Subcutaneous abdominal adipose tissue (tissue), 5 donors: ENCODE measurements around the gene SCO2.

Experiments used
- H3K27ac ChIP-seq: one replicate; pipeline ENCODE4 v1.7.0; 2013; ENCODE audit warnings: low read depth, mild to moderate bottlenecking, inconsistent platforms, low read length, moderate library complexity
- H3K27me3 ChIP-seq, 5 donors: one replicate each; pipeline ENCODE4 v1.7.0; 2013; ENCODE audit warnings: low read length in 5 of 5, inconsistent platforms in 1 of 5; ENCODE audit not compliant: control insufficient read depth in 5 of 5, insufficient read depth in 4 of 5
- H3K36me3 ChIP-seq, 5 donors: one replicate each; pipeline ENCODE4 v1.7.0; 2013; ENCODE audit warnings: low read length in 5 of 5; ENCODE audit not compliant: control insufficient read depth in 5 of 5, insufficient read depth in 5 of 5
- H3K4me1 ChIP-seq, 5 donors: one replicate each; pipeline ENCODE4 v1.7.0; 2013; ENCODE audit warnings: low read length in 5 of 5, mild to moderate bottlenecking in 3 of 5, moderate library complexity in 1 of 5; ENCODE audit not compliant: control insufficient read depth in 5 of 5, insufficient read depth in 5 of 5
- H3K4me3 ChIP-seq, 5 donors: one replicate each; pipeline ENCODE4 v1.7.0; 2013; ENCODE audit warnings: low read length in 5 of 5, low read depth in 1 of 5
- H3K9ac ChIP-seq, 5 donors: one replicate each; pipeline ENCODE4 v1.7.0; 2013; ENCODE audit warnings: low read length in 5 of 5, mild to moderate bottlenecking in 4 of 5, moderate library complexity in 3 of 5
- H3K9me3 ChIP-seq, 5 donors: one replicate each; pipeline ENCODE4 v1.7.0; 2013; ENCODE audit warnings: low read length in 5 of 5; ENCODE audit not compliant: control insufficient read depth in 5 of 5
- donor health status: healthy.
- donor health status: healthy.
- donor health status: healthy.
- donor health status: healthy.
- donor health status: healthy.

SCO2 gene

GRCh38 chr22:50507421-50507990 is 17.9 kb downstream of the SCO2 start, which contains the start of gene LMF2:
TSS of gene LMF2 (minus strand) at chr22:50507702. CDS start at chr22:50507675, 27 bp downstream.
- peak within 1 kb of the TSS; percentile 88 for H3K27ac ChIP-seq
- peaks cover 0 to 29% (median 28%) of the 10 kb centered on the region in 5 donors for H3K4me1 ChIP-seq
- H3K27me3 ChIP-seq = no peaks in the 10 kb centered on the region
- no peaks in the 10 kb centered on the region for H3K9me3 ChIP-seq
- peak within 1 kb of the TSS; percentile 77 to 99 (median 89) for H3K9ac ChIP-seq
- H3K36me3 ChIP-seq = peaks cover 0 to 37% (median 30%) of the 10 kb centered on the region in 5 donors
- peak within 1 kb of the TSS; percentile 87 to 98 (median 94) for H3K4me3 ChIP-seq

GRCh38 chr22:50506611-50507420 is 18.6 kb downstream of the SCO2 start:
- Histone ChIP-seq H3K4me3 (peak overlapping the region; percentile 87 to 98 (median 94)), H3K9me3 (no peaks in the 10 kb centered on the region), H3K27ac (peak overlapping the region; percentile 76), H3K27me3 (no peaks in the 10 kb centered on the region), H3K36me3 (peaks cover 0 to 36% (median 35%) of the 10 kb centered on the region in 5 donors), H3K4me1 (peaks cover 0 to 29% (median 28%) of the 10 kb centered on the region in 5 donors), H3K9ac (peak overlapping the region; percentile 77 to 99 (median 89))

- H3K9me3 ChIP-seq = no peaks in the 10 kb centered on the region
- H3K27ac ChIP-seq = no peak overlapping the region
- H3K9ac ChIP-seq = peak overlapping the region in 2 of 5 donors; percentile 96 to 99
- H3K4me3 ChIP-seq = peak overlapping the region in 3 of 5 donors; percentile 94 to 98 (median 97)
- peaks cover 0 to 29% (median 28%) of the 10 kb centered on the region in 5 donors for H3K4me1 ChIP-seq
- H3K36me3 ChIP-seq = peaks cover 0 to 36% (median 35%) of the 10 kb centered on the region in 5 donors
- H3K27me3 ChIP-seq = no peaks in the 10 kb centered on the region
These were observed 19.4 kb downstream of the SCO2 start for GRCh38 chr22:50505776-50506610.

- no peak overlapping the region for H3K9ac ChIP-seq
- peaks cover 0 to 35% (median 34%) of the 10 kb centered on the region in 5 donors for H3K36me3 ChIP-seq
- H3K4me3 ChIP-seq = no peak overlapping the region
- H3K4me1 ChIP-seq = peaks cover 0 to 29% (median 28%) of the 10 kb centered on the region in 5 donors
- H3K9me3 ChIP-seq = no peaks in the 10 kb centered on the region
- no peak overlapping the region for H3K27ac ChIP-seq
- H3K27me3 ChIP-seq = no peaks in the 10 kb centered on the region
These were observed 20.1 kb downstream of the SCO2 start for GRCh38 chr22:50505276-50505775.

GRCh38 chr22:50504369-50505211 is 20.8 kb downstream of the SCO2 start:
- no peak overlapping the region for H3K9ac ChIP-seq
- no peaks in the 10 kb centered on the region for H3K9me3 ChIP-seq
- peaks cover 0 to 29% (median 28%) of the 10 kb centered on the region in 5 donors for H3K4me1 ChIP-seq
- H3K36me3 ChIP-seq = peaks cover 0 to 35% (median 34%) of the 10 kb centered on the region in 5 donors
- no peak overlapping the region for H3K27ac ChIP-seq
- no peaks in the 10 kb centered on the region for H3K27me3 ChIP-seq
- no peak overlapping the region for H3K4me3 ChIP-seq

- no peak overlapping the region for H3K27ac ChIP-seq
These were observed 21.8 kb downstream of the SCO2 start for GRCh38 chr22:50503475-50504145.

GRCh38 chr22:50502628-50503474 is 22.5 kb downstream of the SCO2 start:
- no peaks in the 10 kb centered on the region for H3K9me3 ChIP-seq
- no peak overlapping the region for H3K9ac ChIP-seq
- H3K27me3 ChIP-seq = peaks cover 0 to under 1% (median 0%) of the 10 kb centered on the region in 5 donors
- H3K27ac ChIP-seq = no peak overlapping the region
- H3K4me3 ChIP-seq = no peak overlapping the region
- peaks cover 0 to 35% (median 34%) of the 10 kb centered on the region in 5 donors for H3K36me3 ChIP-seq
- H3K4me1 ChIP-seq = peaks cover 0 to 20% (median 16%) of the 10 kb centered on the region in 5 donors

More at GRCh38 chr22:50503475-50504145, 21.8 kb downstream of the SCO2 start:
- Histone ChIP-seq H3K4me3 (no peak overlapping the region), H3K9me3 (no peaks in the 10 kb centered on the region), H3K36me3 (peaks cover 0 to 35% (median 34%) of the 10 kb centered on the region in 5 donors), H3K27me3 (no peaks in the 10 kb centered on the region), H3K9ac (no peak overlapping the region), H3K4me1 (peaks cover 0 to 19% (median 18%) of the 10 kb centered on the region in 5 donors)

GRCh38 chr22:50502096-50502495 is 23.3 kb downstream of the SCO2 start:
- peaks cover 0 to 17% (median 14%) of the 10 kb centered on the region in 5 donors for H3K4me1 ChIP-seq
- no peaks in the 10 kb centered on the region for H3K9me3 ChIP-seq
- H3K9ac ChIP-seq = no peak overlapping the region
- H3K36me3 ChIP-seq = peaks cover 0 to 35% (median 34%) of the 10 kb centered on the region in 5 donors
- no peak overlapping the region for H3K27ac ChIP-seq
- no peak overlapping the region for H3K4me3 ChIP-seq
- peaks cover 0 to 3% (median 0%) of the 10 kb centered on the region in 5 donors for H3K27me3 ChIP-seq
